Camera-type eye (tissue), 1 donor: ENCODE measurements around the gene KIN. TPM values are rescaled to one million over a fixed set of nuclear protein-coding genes. Genes with fewer than 3 reads are reported as not detected.

Experiments used
- total RNA-seq: library from RNA; depleted of rRNA; stranded (reverse); fragments of >200 nt; gene quantifications from one replicate; pipeline ENCODE4 v1.2.3, GENCODE V29; 2014

Gene KIN, protein sequence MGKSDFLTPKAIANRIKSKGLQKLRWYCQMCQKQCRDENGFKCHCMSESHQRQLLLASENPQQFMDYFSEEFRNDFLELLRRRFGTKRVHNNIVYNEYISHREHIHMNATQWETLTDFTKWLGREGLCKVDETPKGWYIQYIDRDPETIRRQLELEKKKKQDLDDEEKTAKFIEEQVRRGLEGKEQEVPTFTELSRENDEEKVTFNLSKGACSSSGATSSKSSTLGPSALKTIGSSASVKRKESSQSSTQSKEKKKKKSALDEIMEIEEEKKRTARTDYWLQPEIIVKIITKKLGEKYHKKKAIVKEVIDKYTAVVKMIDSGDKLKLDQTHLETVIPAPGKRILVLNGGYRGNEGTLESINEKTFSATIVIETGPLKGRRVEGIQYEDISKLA
- 13.8 TPM for total RNA-seq

DNA sequence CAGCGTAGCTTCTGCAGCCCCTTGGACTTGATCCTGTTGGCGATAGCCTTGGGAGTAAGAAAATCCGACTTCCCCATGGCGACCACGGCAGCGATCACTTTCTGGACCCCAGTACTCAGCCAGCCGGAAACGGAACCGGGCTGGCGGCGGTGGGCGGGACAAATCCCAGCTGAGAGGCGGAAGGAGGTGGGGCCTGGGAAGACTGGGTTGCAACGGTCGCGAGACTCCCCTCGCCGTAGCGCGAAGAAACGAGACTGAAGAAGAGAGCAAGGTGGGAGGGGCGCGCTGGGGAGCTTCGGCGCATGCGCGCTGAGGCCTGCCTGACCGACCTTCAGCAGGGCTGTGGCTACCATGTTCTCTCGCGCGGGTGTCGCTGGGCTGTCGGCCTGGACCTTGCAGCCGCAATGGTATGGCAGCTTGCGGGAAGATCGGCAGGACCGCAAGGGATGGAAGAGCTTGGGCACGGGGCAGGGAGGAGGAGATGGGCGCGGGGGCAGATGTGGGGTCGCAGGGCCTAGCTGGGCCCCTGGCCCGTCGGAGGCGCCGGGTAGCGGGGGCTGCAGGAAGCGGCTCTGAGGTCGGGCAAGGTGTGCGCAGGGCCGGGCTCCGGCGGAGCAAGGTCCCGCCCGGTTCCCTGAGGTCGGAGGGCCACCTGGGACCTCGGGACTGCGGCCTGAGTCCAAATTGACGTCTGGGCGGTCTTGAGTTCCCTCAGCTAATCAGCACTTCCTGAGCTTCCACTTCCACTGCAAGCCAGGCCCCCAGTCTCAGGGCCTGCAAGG, at the start of gene KIN, which contains the start of gene ATP5F1C:
KIN (minus strand) TSS at position 137 of the 782 bp plus-strand sequence; CDS start at position 77, 60 bp downstream.
ATP5F1C (plus strand) TSS at position 321 of the 782 bp plus-strand sequence; CDS start at position 352, 31 bp downstream.

DNA sequence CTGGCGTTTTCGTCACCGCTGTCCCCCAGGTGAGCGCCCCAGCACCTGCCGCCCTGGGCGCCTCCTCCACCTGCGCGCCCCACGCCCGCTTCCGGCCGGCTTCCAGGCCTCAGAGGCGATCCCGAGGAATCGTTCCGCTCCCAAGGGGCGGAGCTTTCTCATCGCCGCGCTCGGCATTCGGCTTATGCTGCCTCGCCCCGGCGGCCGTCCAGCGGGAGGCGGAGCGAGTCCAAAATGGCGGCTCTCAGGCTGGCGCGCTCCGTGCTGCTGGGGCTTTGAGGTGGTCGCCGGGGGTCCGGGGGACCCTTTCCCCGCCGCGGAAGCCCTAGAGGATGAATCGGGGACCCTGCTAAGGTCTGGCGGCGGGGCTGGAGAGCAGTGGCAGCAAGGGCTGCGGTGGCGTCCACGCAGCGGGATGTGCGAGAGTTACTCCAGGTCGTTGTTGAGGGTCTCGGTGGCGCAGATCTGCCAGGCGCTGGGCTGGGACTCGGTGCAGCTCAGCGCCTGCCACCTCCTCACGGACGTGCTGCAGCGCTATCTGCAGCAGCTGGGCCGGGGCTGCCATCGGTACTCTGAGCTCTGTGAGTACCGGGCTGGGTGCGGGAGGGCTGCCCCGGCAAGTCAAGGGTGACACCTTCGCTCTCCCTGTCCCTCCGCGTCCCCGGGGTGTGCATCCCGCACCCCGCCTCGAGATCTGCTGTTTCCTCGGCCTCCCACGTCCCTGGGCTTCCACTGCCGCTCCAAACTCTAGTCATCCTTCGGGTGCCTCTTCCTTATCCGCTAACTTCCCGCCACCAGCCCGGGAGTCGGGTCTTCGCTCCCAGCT, 30.7 kb upstream of the KIN start, which contains the start of gene TAF3:
TAF3 (plus strand) TSS at position 211 of the 826 bp plus-strand sequence; CDS start at position 416, 205 bp downstream.

DNA sequence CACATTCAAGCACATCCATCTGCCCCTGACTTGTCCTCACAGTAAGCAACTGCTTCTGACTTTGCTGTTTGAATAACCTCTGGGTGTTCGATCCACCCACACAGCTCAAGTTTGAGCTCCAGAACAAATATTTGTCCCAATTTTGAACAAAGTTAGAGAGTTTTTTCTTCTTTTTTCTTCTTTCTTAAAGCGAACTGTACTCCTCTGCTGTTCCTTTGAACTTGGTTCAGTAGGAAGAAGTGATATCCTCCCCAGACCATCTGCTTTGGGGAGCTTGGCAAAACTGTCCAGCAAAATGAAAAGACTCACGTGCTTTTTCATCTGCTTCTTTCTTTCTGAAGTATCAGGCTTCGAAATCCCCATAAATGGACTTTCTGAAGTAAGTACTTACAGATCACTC, 84.7 kb downstream of the KIN start, which contains the start of gene ITIH2:
ITIH2 (plus strand) TSS at position 177 of the 400 bp plus-strand sequence; CDS start at position 296, 119 bp downstream.

Other genes with a start within 250 kb of the KIN start
- gene ITIH5, start 121.0 kb downstream of the KIN start, total RNA-seq = 49.9 TPM
- 2.9 TPM for gene ITIH2, start 84.7 kb downstream of the KIN start, total RNA-seq
- gene ATP5F1C, start 184 bp upstream of the KIN start, total RNA-seq = 248 TPM
- gene TAF3, start 30.5 kb upstream of the KIN start, total RNA-seq = 7.3 TPM